GM21526 (cell line): ENCODE data around the gene RBPMS2.
"Not testable (repeated sequence)": the region's sequence is repeated elsewhere in the genome, so short reads cannot be mapped to it uniquely, and the experiment has no call there.

Experiments used
- ATAC-seq: cut with Tn5 transposase; IDR thresholded peaks from one replicate; pipeline ENCODE4 v1.9.1; 2021; ENCODE audit warnings: moderate library complexity; ENCODE audit not compliant: unreplicated experiment, low FRiP score

RBPMS2 gene

GRCh38 chr15:64755427-64755940 lies 19.9 kb downstream of the RBPMS2 start:
- no peak for ATAC-seq

- no peak for ATAC-seq
These were observed 20.5 kb downstream of the RBPMS2 start for GRCh38 chr15:64754663-64755426.

- ATAC-seq: no peak
These were observed 21.8 kb downstream of the RBPMS2 start for GRCh38 chr15:64753480-64754185.

- no peak for ATAC-seq
These were observed 23.9 kb downstream of the RBPMS2 start for GRCh38 chr15:64751464-64751863.

- ATAC-seq: no peak
These were observed 25.3 kb downstream of the RBPMS2 start for GRCh38 chr15:64749999-64750657.

- ATAC-seq: no peak
These were observed 26.2 kb downstream of the RBPMS2 start for GRCh38 chr15:64749167-64749566.

GRCh38 chr15:64748251-64748650 lies 27.1 kb downstream of the RBPMS2 start:
- ATAC-seq: no peak

GRCh38 chr15:64747578-64747977 lies 27.8 kb downstream of the RBPMS2 start:
- no peak for ATAC-seq

GRCh38 chr15:64746921-64747320 lies 28.5 kb downstream of the RBPMS2 start:
- ATAC-seq: no peak

GRCh38 chr15:64746356-64746755 lies 29.0 kb downstream of the RBPMS2 start:
- no peak for ATAC-seq

GRCh38 chr15:64743691-64744090 lies 31.7 kb downstream of the RBPMS2 start:
- no peak for ATAC-seq

- ATAC-seq: no peak
These were observed 32.5 kb downstream of the RBPMS2 start for GRCh38 chr15:64742921-64743320.

- ATAC-seq: no peak
These were observed 33.0 kb downstream of the RBPMS2 start for GRCh38 chr15:64742385-64742784.

- not testable (repeated sequence) for ATAC-seq
These were observed 33.7 kb downstream of the RBPMS2 start for GRCh38 chr15:64741708-64742107.

- ATAC-seq: no peak
These were observed 34.8 kb downstream of the RBPMS2 start for GRCh38 chr15:64740311-64741170.

- no peak for ATAC-seq
These were observed 35.7 kb downstream of the RBPMS2 start for GRCh38 chr15:64739577-64740143.

GRCh38 chr15:64739156-64739555 lies 36.2 kb downstream of the RBPMS2 start:
- no peak for ATAC-seq

GRCh38 chr15:64738226-64739095 lies 36.9 kb downstream of the RBPMS2 start:
- ATAC-seq: no peak
